IMR-90 (cell line): Measurements from ENCODE around the gene CXCL12. TPM values are rescaled to one million over a fixed set of nuclear protein-coding genes. Genes with fewer than 3 reads are reported as not detected.

Source experiments
- ATAC-seq: fragments of 200-7000 bp; cut with Tn5 transposase; 2 replicates; pipeline ENCODE4 v1.9.1; 2020; ENCODE audit warnings: low read depth, mild to moderate bottlenecking, moderate library complexity
- BruUV-seq: library from RNA; stranded (reverse); fragments of 400-500 nt; replicated peaks from 2 replicates; lab custom pipeline; 2021; lab: Mats Ljungman, UMichigan
- CTCF ChIA-PET: fragments of 300-600 bp; formaldehyde crosslinking; extraction: SDS; loops from one replicate; lab custom pipeline; 2021; ENCODE audit warnings: antibody characterized with exemption; lab: Yijun Ruan, JAX
- POLR2A ChIA-PET: fragments of 300-600 bp; sonication (Branson Sonifier 250); formaldehyde crosslinking; loops from one replicate; lab custom pipeline; 2022; ENCODE audit warnings: antibody characterized with exemption; ENCODE audit not compliant: unreplicated experiment; lab: Charles Lee
- DNase-seq: peaks from one replicate; pipeline ENCODE4 v3.0.0; 2013
- H2AFZ ChIP-seq: replicated peaks from 2 replicates; pipeline ENCODE3; 2013; ENCODE audit warnings: low read length, mild to moderate bottlenecking; ENCODE audit not compliant: poor library complexity
- H2AK5ac ChIP-seq: 2 replicates; pipeline ENCODE4 v1.6.1; 2013; ENCODE audit warnings: low read depth, low read length, inconsistent platforms
- H2AK9ac ChIP-seq: replicated peaks from 2 replicates; pipeline ENCODE3; 2013; ENCODE audit warnings: mild to moderate bottlenecking, low read depth, low read length, moderate library complexity; ENCODE audit not compliant: poor library complexity
- H2BK120ac ChIP-seq: 2 replicates; pipeline ENCODE4 v1.6.1; 2013; ENCODE audit warnings: low read depth, low read length, inconsistent platforms
- H2BK15ac ChIP-seq: 3 replicates; pipeline ENCODE4 v1.6.1; 2013; ENCODE audit warnings: low read depth, low read length, inconsistent platforms
- H2BK20ac ChIP-seq: 2 replicates; pipeline ENCODE4 v1.6.1; 2013; ENCODE audit warnings: low read depth, mild to moderate bottlenecking, inconsistent platforms, low read length, moderate library complexity
- H2BK5ac ChIP-seq: 2 replicates; pipeline ENCODE4 v1.6.1; 2013; ENCODE audit warnings: mild to moderate bottlenecking, low read depth, low read length, inconsistent platforms; ENCODE audit not compliant: poor library complexity, severe bottlenecking
- H3K14ac ChIP-seq: replicated peaks from 2 replicates; pipeline ENCODE4 v1.6.1; 2013; ENCODE audit warnings: low read depth, low read length, inconsistent platforms
- H3K18ac ChIP-seq: 2 replicates; pipeline ENCODE4 v1.6.1; 2013; ENCODE audit warnings: low read depth, low read length, control low read depth
- H3K23ac ChIP-seq: 2 replicates; pipeline ENCODE4 v1.6.1; 2013; ENCODE audit warnings: low read depth, low read length, inconsistent platforms
- H3K27ac ChIP-seq: 2 replicates; pipeline ENCODE4 v1.5.1; 2013; ENCODE audit warnings: mild to moderate bottlenecking, control low read depth, low read length; ENCODE audit not compliant: insufficient read depth
- H3K27me3 ChIP-seq: 2 replicates; pipeline ENCODE4 v1.6.1; 2013; ENCODE audit warnings: low read length; ENCODE audit not compliant: control insufficient read depth, insufficient read depth
- H3K36me3 ChIP-seq: 2 replicates; pipeline ENCODE4 v1.6.1; 2013; ENCODE audit warnings: low read length, mixed read lengths; ENCODE audit not compliant: control insufficient read depth, insufficient read depth
- H3K4ac ChIP-seq: 2 replicates; pipeline ENCODE4 v1.6.1; 2013; ENCODE audit warnings: low read depth, low read length, inconsistent platforms
- H3K4me1 ChIP-seq: 2 replicates; pipeline ENCODE4 v1.6.1; 2013; ENCODE audit warnings: low read length, mixed read lengths; ENCODE audit not compliant: control insufficient read depth, insufficient read depth
- H3K4me2 ChIP-seq: 2 replicates; pipeline ENCODE4 v1.6.1; 2013; ENCODE audit warnings: low read depth, mild to moderate bottlenecking, control low read depth, low read length, moderate library complexity
- H3K4me3 ChIP-seq: 2 replicates; pipeline ENCODE4 v1.5.1; 2013; ENCODE audit warnings: low read depth, mild to moderate bottlenecking, control low read depth, low read length, moderate library complexity; ENCODE audit not compliant: insufficient read depth
- H3K56ac ChIP-seq: 2 replicates; pipeline ENCODE4 v1.6.1; 2013; ENCODE audit warnings: low read length, inconsistent platforms; ENCODE audit not compliant: insufficient read depth; ENCODE audit errors: extremely low read depth
- H3K79me1 ChIP-seq, 2 experiments: 2 replicates each; pipeline ENCODE4 v1.6.1; 2013; ENCODE audit warnings: low read length in 2 of 2, inconsistent platforms in 1 of 2, low read depth in 1 of 2
- H3K9ac ChIP-seq: 2 replicates; pipeline ENCODE4 v1.6.1; 2013; ENCODE audit warnings: low read depth, low read length, control low read depth
- H3K9me1 ChIP-seq: 2 replicates; pipeline ENCODE4 v1.6.1; 2013; ENCODE audit warnings: low read length, inconsistent platforms; ENCODE audit not compliant: insufficient read depth
- H3K9me3 ChIP-seq: 2 replicates; pipeline ENCODE4 v1.6.1; 2013; ENCODE audit warnings: low read length; ENCODE audit not compliant: control insufficient read depth, insufficient read depth
- H4K20me1 ChIP-seq: 2 replicates; pipeline ENCODE4 v1.6.1; 2013; ENCODE audit warnings: low read length, inconsistent platforms; ENCODE audit not compliant: insufficient read depth
- H4K5ac ChIP-seq: 2 replicates; pipeline ENCODE4 v1.6.1; 2013; ENCODE audit warnings: mild to moderate bottlenecking, low read depth, low read length, control low read depth
- H4K8ac ChIP-seq, 2 experiments: 2 replicates each; pipeline ENCODE4 v1.6.1; 2013; ENCODE audit warnings: low read depth in 2 of 2, low read length in 2 of 2, control low read depth in 1 of 2, inconsistent platforms in 1 of 2
- H4K91ac ChIP-seq: 2 replicates; pipeline ENCODE4 v1.6.1; 2013; ENCODE audit warnings: low read depth, low read length, inconsistent platforms; ENCODE audit not compliant: insufficient read depth
- BHLHE40 ChIP-seq: fragments of 150-350 bp; IDR thresholded peaks from 2 replicates; pipeline ENCODE4 v1.6.1; 2016; ENCODE audit warnings: mild to moderate bottlenecking, low read depth, low read length
- CEBPB ChIP-seq: IDR thresholded peaks from 2 replicates; pipeline ENCODE4 v1.6.1; 2012; ENCODE audit warnings: low read depth, low read length, improper control_type of control experiment
- CHD1 ChIP-seq: IDR thresholded peaks from 2 replicates; pipeline ENCODE4 v1.6.1; 2012; ENCODE audit warnings: low read depth, low read length, improper control_type of control experiment
- CTCF ChIP-seq: conservative IDR thresholded peaks from 2 replicates; pipeline ENCODE4 v1.5.1; 2012; ENCODE audit warnings: mild to moderate bottlenecking, low read depth, low read length, improper control_type of control experiment
- ELK1 ChIP-seq: fragments of 150-350 bp; IDR thresholded peaks from 2 replicates; pipeline ENCODE4 v1.6.1; 2016; ENCODE audit warnings: low read depth, mild to moderate bottlenecking, low read length, moderate library complexity, borderline replicate concordance
- MAZ ChIP-seq: IDR thresholded peaks from 2 replicates; pipeline ENCODE4 v1.6.1; 2012; ENCODE audit warnings: low read depth, mild to moderate bottlenecking, low read length, improper control_type of control experiment, moderate library complexity, borderline replicate concordance
- MXI1 ChIP-seq: IDR thresholded peaks from 2 replicates; pipeline ENCODE4 v1.6.1; 2012; ENCODE audit warnings: low read depth, mild to moderate bottlenecking, low read length, moderate library complexity, borderline replicate concordance
- POLR2A ChIP-seq: IDR thresholded peaks from 2 replicates; pipeline ENCODE4 v1.6.1; 2012; ENCODE audit warnings: mild to moderate bottlenecking, low read depth, low read length
- RCOR1 ChIP-seq: IDR thresholded peaks from 2 replicates; pipeline ENCODE4 v1.6.1; 2012; ENCODE audit warnings: mild to moderate bottlenecking, low read length, improper control_type of control experiment; ENCODE audit not compliant: insufficient replicate concordance
- RFX5 ChIP-seq: IDR thresholded peaks from 2 replicates; pipeline ENCODE4 v1.8.0; 2012; ENCODE audit warnings: low read depth, mild to moderate bottlenecking, low read length, moderate library complexity
- SMC3 ChIP-seq: fragments of 150-350 bp; IDR thresholded peaks from 2 replicates; pipeline ENCODE4 v1.6.1; 2016; ENCODE audit warnings: low read depth, mild to moderate bottlenecking, antibody characterized with exemption, low read length, moderate library complexity
- WGBS, 2 experiments: methylation state at CpG; one replicate each; pipeline versions ENCODE4 v1.1.5 to v1.1.7; 2013; ENCODE audit warnings: missing lambda C conversion rate in 2 of 2; ENCODE audit not compliant: insufficient read length in 1 of 2; ENCODE audit errors: extremely low coverage in 2 of 2; 5-methylcytosine and 5-hydroxymethylcytosine counted together
- dilution Hi-C: fragments of 300-500 bp; cut with HindIII; formaldehyde crosslinking; loops from one replicate; pipeline ENCODE4 v1.14.3; 2018; ENCODE audit warnings: low sequenced_read_pairs; ENCODE audit not compliant: unreplicated experiment
- in situ Hi-C: fragments of 300-500 bp; cut with MboI; formaldehyde crosslinking; loops from 3 replicates; pipeline ENCODE4 v1.14.3; 2019; ENCODE audit warnings: low sequenced_read_pairs, inconsistent platforms, mixed read lengths
- intact Hi-C: fragments of 100-400 bp; cut with micrococcal nuclease; formaldehyde crosslinking; loops from 2 replicates; pipeline ENCODE4 v1.10.0; 2022
- polyA plus RNA-seq, 3 experiments: library from polyadenylated mRNA; depleted of rRNA; stranded (reverse); fragments of >200 nt; gene quantifications; 2 replicates each; pipeline ENCODE4 v1.2.3, GENCODE V29; 2012; ENCODE audit warnings: low replicate concordance in 1 of 3
- total RNA-seq: library from RNA; depleted of rRNA; stranded (reverse); fragments of >200 nt; gene quantifications from 2 replicates; pipeline ENCODE4 v1.2.3, GENCODE V29; 2012

CXCL12 gene
- total and polyA plus RNA-seq, 2 of the 4 experiments (the other 2 are of a cell fraction), result 15.8 to 80.7 TPM

GRCh38 chr10:44396671-44397191 is 11.8 kb upstream of the CXCL12 start (continued):
- TF ChIP-seq SMC3 (no peak), RCOR1 (no peak), ELK1 (no peak)

DNA sequence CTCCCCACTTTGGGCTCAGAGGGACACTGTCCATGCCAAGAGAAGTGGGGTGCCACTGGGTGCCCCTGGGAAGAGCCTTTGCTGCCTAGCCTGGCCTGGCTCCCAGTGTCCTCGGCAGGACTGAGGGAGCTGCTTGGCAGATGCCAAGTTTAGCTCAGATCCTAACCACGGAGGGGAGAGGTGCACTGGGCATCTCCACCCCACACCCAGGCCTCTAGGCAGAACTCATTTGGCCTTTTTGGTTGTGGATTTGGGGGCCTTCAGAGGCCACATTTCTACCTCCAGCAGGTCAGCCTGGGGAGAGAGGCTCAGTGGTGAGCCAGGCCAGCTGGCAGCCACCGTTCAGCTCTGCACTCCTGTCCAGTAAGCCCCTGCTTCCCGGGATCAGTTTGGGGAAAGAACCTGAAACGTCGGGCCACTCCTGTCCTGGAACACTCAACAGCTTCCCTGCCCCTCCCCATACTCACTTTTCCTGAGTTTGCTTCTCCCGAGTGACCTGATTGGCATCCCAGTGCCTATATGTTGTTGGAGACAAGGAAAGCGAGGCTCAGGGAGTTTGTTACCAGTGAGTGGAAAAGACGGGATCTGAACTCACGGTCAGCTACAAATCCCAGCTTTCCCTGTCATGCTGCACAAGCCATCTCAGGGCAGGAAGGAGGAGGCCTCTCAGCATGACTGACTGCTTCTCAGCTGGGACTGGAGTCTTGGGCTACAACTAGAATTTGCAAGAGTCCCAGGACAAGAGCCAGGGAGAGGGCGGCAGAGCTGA is 11.2 kb upstream of the CXCL12 start:
- ChIA-PET CTCF (interaction anchor here (0.7 kb wide), 1 partner anchor 88 kb away, joined by 3 read pairs; no protein-coding TSS in a partner anchor), POLR2A (no interaction called here)
- Histone ChIP-seq H3K56ac (no peak overlapping the region), H2AK5ac (no peak overlapping the region), H4K91ac (no peak overlapping the region), H2AK9ac (no peak overlapping the region), H3K27ac (no peak overlapping the region), H2BK15ac (no peak overlapping the region), H3K14ac (no peak overlapping the region), H3K36me3 (no peaks in the 10 kb centered on the region), H3K9ac (no peak overlapping the region), H3K79me1 (no peaks in the 10 kb centered on the region), H3K27me3 (peaks cover 55% of the 10 kb centered on the region), H3K4me2 (no peak overlapping the region), H2BK20ac (no peak overlapping the region), H4K20me1 (no peaks in the 10 kb centered on the region), H3K4me1 (no peaks in the 10 kb centered on the region), H2BK120ac (no peak overlapping the region), H3K9me3 (no peaks in the 10 kb centered on the region), H2AFZ (no peak overlapping the region), H4K5ac (no peak overlapping the region), H3K18ac (no peak overlapping the region), H4K8ac (no peak overlapping the region), H3K4ac (no peak overlapping the region), H2BK5ac (no peak overlapping the region), H3K9me1 (no peaks in the 10 kb centered on the region), H3K23ac (no peak overlapping the region), H3K4me3 (no peak overlapping the region)
- DNase-seq (no peak), ATAC-seq (no peak)
- 70% methylated on average over 3 of the region's 11 CpGs; no CpG with 5 or more reads in 1 of the 2 experiments for WGBS, 2 experiments
- in situ Hi-C loops (no loop called here), intact Hi-C loops (no loop called here), dilution Hi-C loops (no loop called here)
- BruUV-seq, result no TSS peak
- TF ChIP-seq MXI1, result no peak
- TF ChIP-seq POLR2A, result no peak
- TF ChIP-seq MAZ, result no peak
- no peak for TF ChIP-seq CHD1
- TF ChIP-seq CTCF, result no peak
- TF ChIP-seq BHLHE40, result no peak
- no peak for TF ChIP-seq CEBPB
- TF ChIP-seq RCOR1, result no peak
- no peak for TF ChIP-seq RFX5
